ENCODE results near the gene EXT2. TPM values are rescaled to one million over a fixed set of nuclear protein-coding genes. Genes with fewer than 3 reads are reported as not detected.

The EXT2 gene
- polyA plus RNA-seq, 1 donor from 2014 or later, result 77.5 TPM

DNA sequence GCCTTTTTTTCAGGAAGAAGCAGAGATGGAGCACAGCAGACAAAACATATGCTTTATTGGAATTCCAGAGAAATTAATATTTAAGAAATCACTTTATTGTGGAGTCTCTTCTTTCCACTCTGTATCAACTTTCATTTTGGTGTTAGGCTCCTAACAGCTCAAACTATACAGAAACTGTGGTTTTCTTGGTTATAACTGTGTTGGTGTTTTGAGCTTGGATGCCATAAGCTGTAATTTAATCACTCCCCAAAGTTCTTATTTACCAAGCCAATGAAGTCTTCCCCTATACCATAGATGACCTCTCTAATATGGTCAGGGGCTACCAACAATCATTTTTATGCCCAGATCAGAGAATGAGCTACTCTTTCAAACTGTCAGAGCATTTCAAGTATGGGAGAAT lies 90.0 kb downstream of the EXT2 start:
- Histone ChIP-seq H3K36me3 (ENCODE audit: insufficient read depth, low read length) (peaks cover 5% of the 10 kb centered on the region), H3K27ac (ENCODE audit: low read length) (no peak overlapping the region), H3K9ac (ENCODE audit: low read length) (no peak overlapping the region), H3F3A (ENCODE audit: insufficient read depth, low read length, poor library complexity, severe bottlenecking) (no peaks in the 10 kb centered on the region), H3K79me2 (replicated peaks; ENCODE audit: insufficient read depth, low read length) (no peaks in the 10 kb centered on the region), H3K9me2 (ENCODE audit: insufficient read depth, low read length) (no peaks in the 10 kb centered on the region), H3K4me3 (ENCODE audit: low read length) (no peak overlapping the region), H4K20me1 (ENCODE audit: insufficient read depth) (no peaks in the 10 kb centered on the region), H3K27me3 (ENCODE audit: insufficient read depth, low read depth, low read length) (no peaks in the 10 kb centered on the region), H3K4me2 (ENCODE audit: low read length) (no peak overlapping the region), H3K9me3 (ENCODE audit: low read length) (peaks cover 14% of the 10 kb centered on the region), H2AFZ (ENCODE audit: low read depth, low read length) (no peak overlapping the region)
- no peak for TF ChIP-seq TAF1 (IDR thresholded peaks at IDR 0.05; ENCODE audit: low read depth)
- TF ChIP-seq, protein P1, sequence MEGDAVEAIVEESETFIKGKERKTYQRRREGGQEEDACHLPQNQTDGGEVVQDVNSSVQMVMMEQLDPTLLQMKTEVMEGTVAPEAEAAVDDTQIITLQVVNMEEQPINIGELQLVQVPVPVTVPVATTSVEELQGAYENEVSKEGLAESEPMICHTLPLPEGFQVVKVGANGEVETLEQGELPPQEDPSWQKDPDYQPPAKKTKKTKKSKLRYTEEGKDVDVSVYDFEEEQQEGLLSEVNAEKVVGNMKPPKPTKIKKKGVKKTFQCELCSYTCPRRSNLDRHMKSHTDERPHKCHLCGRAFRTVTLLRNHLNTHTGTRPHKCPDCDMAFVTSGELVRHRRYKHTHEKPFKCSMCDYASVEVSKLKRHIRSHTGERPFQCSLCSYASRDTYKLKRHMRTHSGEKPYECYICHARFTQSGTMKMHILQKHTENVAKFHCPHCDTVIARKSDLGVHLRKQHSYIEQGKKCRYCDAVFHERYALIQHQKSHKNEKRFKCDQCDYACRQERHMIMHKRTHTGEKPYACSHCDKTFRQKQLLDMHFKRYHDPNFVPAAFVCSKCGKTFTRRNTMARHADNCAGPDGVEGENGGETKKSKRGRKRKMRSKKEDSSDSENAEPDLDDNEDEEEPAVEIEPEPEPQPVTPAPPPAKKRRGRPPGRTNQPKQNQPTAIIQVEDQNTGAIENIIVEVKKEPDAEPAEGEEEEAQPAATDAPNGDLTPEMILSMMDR (IDR thresholded peaks at IDR 0.05; ENCODE audit: poor library complexity, severe bottlenecking), result no peak
- no peak for TF ChIP-seq REST (IDR thresholded peaks at IDR 0.05; ENCODE audit: borderline replicate concordance)
- TF ChIP-seq MXI1 (conservative IDR thresholded peaks at IDR 0.05; ENCODE audit: poor library complexity, severe bottlenecking), result no peak
- TF ChIP-seq RAD21 (conservative IDR thresholded peaks at IDR 0.05), result no peak
- TF ChIP-seq EZH2 (IDR thresholded peaks at IDR 0.05; ENCODE audit: borderline replicate concordance, insufficient read depth, low read length, poor library complexity, severe bottlenecking), result no peak
- no peak for TF ChIP-seq POLR2AphosphoS5 (IDR thresholded peaks at IDR 0.05)
- no peak for TF ChIP-seq SMC3 (conservative IDR thresholded peaks at IDR 0.05; ENCODE audit: poor library complexity)
- TF ChIP-seq EP300 (conservative IDR thresholded peaks at IDR 0.05; ENCODE audit: poor library complexity, severe bottlenecking), result no peak

DNA sequence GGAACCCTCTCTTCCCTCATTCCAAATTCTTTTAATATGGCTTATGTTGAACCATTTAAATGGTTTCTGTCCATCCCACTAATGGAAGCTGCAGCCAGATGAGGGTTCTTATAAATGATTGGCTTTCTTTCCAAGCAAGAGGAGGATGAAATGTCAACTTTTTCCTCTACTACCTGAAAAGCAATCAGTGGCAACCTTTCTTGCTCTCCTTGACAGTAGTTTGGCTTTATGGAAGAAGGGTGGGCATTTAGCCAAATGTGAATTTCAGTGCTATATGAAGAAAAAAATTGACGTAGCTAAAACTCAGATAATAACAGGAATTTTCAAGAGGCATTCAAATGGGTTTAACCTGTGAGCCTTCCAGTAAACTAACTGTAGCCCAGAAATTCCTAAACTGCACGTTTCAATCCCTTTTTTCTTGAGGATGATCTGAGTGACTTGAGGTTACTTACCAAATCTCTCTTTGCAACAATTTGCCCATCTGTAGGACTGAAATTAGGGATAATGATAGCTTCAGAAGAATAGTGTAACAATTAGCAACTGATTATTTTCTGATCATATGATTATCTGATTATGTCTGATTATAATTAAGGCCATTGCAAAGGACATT lies 90.9 kb downstream of the EXT2 start:
- Histone ChIP-seq H3K36me3 (ENCODE audit: insufficient read depth, low read length) (peaks cover 5% of the 10 kb centered on the region), H3K9ac (ENCODE audit: low read length) (no peak overlapping the region), H2AFZ (ENCODE audit: low read depth, low read length) (no peak overlapping the region), H3K4me2 (ENCODE audit: low read length) (no peak overlapping the region), H4K20me1 (ENCODE audit: insufficient read depth) (no peaks in the 10 kb centered on the region), H3K4me3 (ENCODE audit: low read length) (no peak overlapping the region), H3K9me2 (ENCODE audit: insufficient read depth, low read length) (no peaks in the 10 kb centered on the region), H3K9me3 (ENCODE audit: low read length) (peaks cover 14% of the 10 kb centered on the region), H3F3A (ENCODE audit: insufficient read depth, low read length, poor library complexity, severe bottlenecking) (no peaks in the 10 kb centered on the region), H3K27ac (ENCODE audit: low read length) (no peak overlapping the region), H3K27me3 (ENCODE audit: insufficient read depth, low read depth, low read length) (no peaks in the 10 kb centered on the region), H3K79me2 (replicated peaks; ENCODE audit: insufficient read depth, low read length) (no peaks in the 10 kb centered on the region)
- TF ChIP-seq RAD21 (conservative IDR thresholded peaks at IDR 0.05) (no peak), TAF1 (IDR thresholded peaks at IDR 0.05; ENCODE audit: low read depth) (no peak), EZH2 (IDR thresholded peaks at IDR 0.05; ENCODE audit: borderline replicate concordance, insufficient read depth, low read length, poor library complexity, severe bottlenecking) (no peak), SMC3 (conservative IDR thresholded peaks at IDR 0.05; ENCODE audit: poor library complexity) (no peak), POLR2AphosphoS5 (IDR thresholded peaks at IDR 0.05) (no peak)
- TF ChIP-seq, protein P1 (IDR thresholded peaks at IDR 0.05; ENCODE audit: poor library complexity, severe bottlenecking), result no peak

Data from neural cell (in vitro differentiated cells).